Mesothelial cell of epicardium (in vitro differentiated cells): ENCODE measurements around the gene HOXA10. TPM values are rescaled to one million over a fixed set of nuclear protein-coding genes. Genes with fewer than 3 reads are reported as not detected.

ENCODE experiments used
- DNase-seq, 2 experiments: peaks; one replicate each; pipeline ENCODE4 v3.0.0; 2021; ENCODE audit warnings: low spot score in 2 of 2; ENCODE audit not compliant: unreplicated experiment in 2 of 2
- H3K27ac Mint-ChIP-seq: 2 replicates; pipeline ENCODE4 v1.8.0; 2021; ENCODE audit warnings: mixed read lengths
- H3K27me3 Mint-ChIP-seq: 2 replicates; pipeline ENCODE4 v1.8.0; 2021; ENCODE audit warnings: low read depth, mixed read lengths
- H3K36me3 Mint-ChIP-seq: 2 replicates; pipeline ENCODE4 v1.8.0; 2021; ENCODE audit warnings: mixed read lengths
- H3K4me1 Mint-ChIP-seq: 2 replicates; pipeline ENCODE4 v1.8.0; 2021; ENCODE audit warnings: mixed read lengths
- H3K4me3 Mint-ChIP-seq: 2 replicates; pipeline ENCODE4 v1.8.0; 2021; ENCODE audit warnings: mild to moderate bottlenecking, moderate library complexity, mixed read lengths
- H3K9me3 Mint-ChIP-seq: 2 replicates; pipeline ENCODE4 v1.8.0; 2021; ENCODE audit warnings: mixed read lengths
- CTCF ChIP-seq: fragments of 200-600 bp; sonication (generic); IDR thresholded peaks from one replicate; pipeline ENCODE4 v1.5.0; 2021; ENCODE audit warnings: antibody characterized with exemption; ENCODE audit not compliant: unreplicated experiment
- total RNA-seq: library from RNA; stranded (reverse); gene quantifications from 3 replicates; pipeline ENCODE4 v1.2.1, GENCODE V29; 2021

HOXA10 gene
- total RNA-seq, 1 donor from 2014 or later, result 14.4 TPM

- H3K9me3 Mint-ChIP-seq, result no peaks in the 10 kb centered on the region
- H3K4me3 Mint-ChIP-seq, result peak overlapping the region; percentile 73
- peak in 1 of 2 experiments; percentile 58 for DNase-seq
- no peak for TF ChIP-seq CTCF
- peaks cover 51% of the 10 kb centered on the region for H3K4me1 Mint-ChIP-seq
- no peaks in the 10 kb centered on the region for H3K36me3 Mint-ChIP-seq
- peaks cover 99% of the 10 kb centered on the region for H3K27me3 Mint-ChIP-seq
- H3K27ac Mint-ChIP-seq, result peak overlapping the region; percentile 93
Observed at GRCh38 chr7:27184337-27185012, 10.4 kb upstream of the HOXA10 start.

- Mint-ChIP-seq H3K36me3 (no peaks in the 10 kb centered on the region), H3K27me3 (peaks cover 99% of the 10 kb centered on the region), H3K4me1 (peaks cover 49% of the 10 kb centered on the region), H3K4me3 (peak overlapping the region; percentile 70), H3K9me3 (no peaks in the 10 kb centered on the region), H3K27ac (peak overlapping the region; percentile 81)
- TF ChIP-seq CTCF, result no peak
- DNase-seq, result peak in 1 of 2 experiments; percentile 43
Observed at GRCh38 chr7:27183682-27184336, 9.7 kb upstream of the HOXA10 start.

GRCh38 chr7:27182861-27183681 is 9.0 kb upstream of the HOXA10 start:
- TF ChIP-seq CTCF, result no peak
- DNase-seq, result peak in 1 of 2 experiments; percentile 44
- Mint-ChIP-seq H3K4me1 (peaks cover 41% of the 10 kb centered on the region), H3K9me3 (no peaks in the 10 kb centered on the region), H3K36me3 (no peaks in the 10 kb centered on the region), H3K4me3 (peak overlapping the region; percentile 70), H3K27me3 (peaks cover 99% of the 10 kb centered on the region), H3K27ac (peak overlapping the region; percentile 81)

GRCh38 chr7:27182285-27182841 is 8.2 kb upstream of the HOXA10 start:
- peak overlapping the region; percentile 70 for H3K4me3 Mint-ChIP-seq
- no peaks in the 10 kb centered on the region for H3K36me3 Mint-ChIP-seq
- TF ChIP-seq CTCF, result no peak
- no peaks in the 10 kb centered on the region for H3K9me3 Mint-ChIP-seq
- H3K27ac Mint-ChIP-seq, result peak overlapping the region; percentile 47
- peaks cover 36% of the 10 kb centered on the region for H3K4me1 Mint-ChIP-seq
- DNase-seq, result no peak
- H3K27me3 Mint-ChIP-seq, result peaks cover 99% of the 10 kb centered on the region

GRCh38 chr7:27181795-27182275 is 7.7 kb upstream of the HOXA10 start:
- Mint-ChIP-seq H3K4me3 (no peak overlapping the region), H3K4me1 (peaks cover 36% of the 10 kb centered on the region), H3K27ac (no peak overlapping the region), H3K9me3 (no peaks in the 10 kb centered on the region), H3K36me3 (no peaks in the 10 kb centered on the region), H3K27me3 (peaks cover 99% of the 10 kb centered on the region)
- no peak for TF ChIP-seq CTCF
- DNase-seq, result peak in 1 of 2 experiments; percentile 38
